ENCODE measurements around the gene SLC35D1.

DNA sequence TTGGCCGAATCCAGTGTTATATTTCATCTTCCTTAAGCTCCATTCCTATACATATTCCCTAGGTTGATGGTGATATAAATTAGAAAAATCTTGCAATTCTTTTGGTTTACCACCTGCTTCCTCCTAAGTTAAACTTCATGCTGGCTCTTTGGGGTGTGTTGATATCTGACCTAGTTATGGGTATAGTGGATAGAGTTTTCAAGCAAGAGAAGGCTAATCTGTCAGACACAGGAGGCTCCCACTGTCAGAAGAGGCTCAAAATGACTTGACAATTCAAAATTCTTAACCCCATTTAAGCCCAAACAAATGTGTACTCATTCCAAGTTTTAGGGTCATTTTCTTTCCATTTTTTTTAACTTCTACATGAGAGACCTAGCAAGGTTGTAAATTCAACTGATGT, 8.5 kb upstream of the SLC35D1 start:
- TF ChIP-seq POLR2A (IDR thresholded peaks at IDR 0.05) (no peak), POLR2AphosphoS5 (IDR thresholded peaks at IDR 0.05) (no peak), EP300 (IDR thresholded peaks at IDR 0.05; ENCODE audit: low read depth) (no peak)
- TF ChIP-seq, protein P1, sequence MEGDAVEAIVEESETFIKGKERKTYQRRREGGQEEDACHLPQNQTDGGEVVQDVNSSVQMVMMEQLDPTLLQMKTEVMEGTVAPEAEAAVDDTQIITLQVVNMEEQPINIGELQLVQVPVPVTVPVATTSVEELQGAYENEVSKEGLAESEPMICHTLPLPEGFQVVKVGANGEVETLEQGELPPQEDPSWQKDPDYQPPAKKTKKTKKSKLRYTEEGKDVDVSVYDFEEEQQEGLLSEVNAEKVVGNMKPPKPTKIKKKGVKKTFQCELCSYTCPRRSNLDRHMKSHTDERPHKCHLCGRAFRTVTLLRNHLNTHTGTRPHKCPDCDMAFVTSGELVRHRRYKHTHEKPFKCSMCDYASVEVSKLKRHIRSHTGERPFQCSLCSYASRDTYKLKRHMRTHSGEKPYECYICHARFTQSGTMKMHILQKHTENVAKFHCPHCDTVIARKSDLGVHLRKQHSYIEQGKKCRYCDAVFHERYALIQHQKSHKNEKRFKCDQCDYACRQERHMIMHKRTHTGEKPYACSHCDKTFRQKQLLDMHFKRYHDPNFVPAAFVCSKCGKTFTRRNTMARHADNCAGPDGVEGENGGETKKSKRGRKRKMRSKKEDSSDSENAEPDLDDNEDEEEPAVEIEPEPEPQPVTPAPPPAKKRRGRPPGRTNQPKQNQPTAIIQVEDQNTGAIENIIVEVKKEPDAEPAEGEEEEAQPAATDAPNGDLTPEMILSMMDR (IDR thresholded peaks at IDR 0.05), result no peak
